Stomach (tissue), 9 donors: ENCODE results near the gene MBOAT2. TPM values are rescaled to one million over a fixed set of nuclear protein-coding genes. Genes with fewer than 3 reads are reported as not detected.
"Not testable (repeated sequence)": the region's sequence is repeated elsewhere in the genome, so short reads cannot be mapped to it uniquely, and the experiment has no call there.

Source experiments
- DNase-seq, 2 donors: peaks; one replicate each; pipeline versions ENCODE4 v3.0.0 to v3.0.0-alpha.2; 2013 to 2019
- H3K27ac ChIP-seq, 5 donors: fragments of 200-600 bp in 4 of 5; sonication (generic) in 4 of 5; one replicate each; pipeline ENCODE4 v1.5.1; 2013 to 2019; ENCODE audit warnings: mild to moderate bottlenecking in 1 of 5, moderate library complexity in 1 of 5
- H3K27me3 ChIP-seq, 3 donors: fragments of 200-600 bp; sonication (generic); one replicate each; pipeline ENCODE4 v1.5.1; 2017 to 2019; ENCODE audit warnings: mixed run types in 1 of 3
- H3K36me3 ChIP-seq, 4 donors: fragments of 200-600 bp; sonication (generic); 1 replicate in 3 of 4; 2 replicates in 1 of 4; pipeline ENCODE4 v1.5.1; 2016 to 2019
- H3K4me1 ChIP-seq, 4 donors: fragments of 200-600 bp; sonication (generic); one replicate each; pipeline ENCODE4 v1.5.1; 2016 to 2019
- H3K4me3 ChIP-seq, 4 donors: fragments of 200-600 bp; sonication (generic) in 3 of 4; one replicate each; pipeline ENCODE4 v1.5.1; 2016 to 2019; ENCODE audit warnings: mild to moderate bottlenecking in 1 of 4
- H3K9me3 ChIP-seq, 4 donors: fragments of 200-600 bp; sonication (generic); one replicate each; pipeline ENCODE4 v1.5.1; 2016 to 2019
- CTCF ChIP-seq, 7 experiments: fragments of 450-650 bp in 4 of 7; fragments of 200-600 bp in 3 of 7; sonication (generic) in 3 of 7; IDR thresholded peaks; one replicate each; pipeline ENCODE4 v1.5.1; 2016 to 2019; ENCODE audit warnings: antibody characterized with exemption in 7 of 7, control low read depth in 2 of 7, mild to moderate bottlenecking in 1 of 7
- EP300 ChIP-seq: sonication (generic); formaldehyde crosslinking; IDR thresholded peaks from one replicate; pipeline ENCODE4 v1.6.1; 2017; ENCODE audit warnings: antibody characterized with exemption
- POLR2A ChIP-seq, 4 donors: fragments of 450-650 bp; IDR thresholded peaks; one replicate each; pipeline ENCODE4 v1.6.1; 2016; ENCODE audit warnings: antibody characterized with exemption in 4 of 4, control low read depth in 2 of 4, mild to moderate bottlenecking in 1 of 4, moderate library complexity in 1 of 4
- POLR2AphosphoS5 ChIP-seq, 3 donors: sonication (generic); formaldehyde crosslinking; IDR thresholded peaks; one replicate each; pipeline ENCODE4 v1.6.1; 2016; ENCODE audit warnings: antibody characterized with exemption in 3 of 3
- WGBS, 5 donors: extraction: QIAGEN DNeasy Blood & Tissue Kit in 3 of 5; methylation state at CpG; one replicate each; pipeline versions ENCODE4 v1.1.5 to v1.1.7; 2013 to 2018; 5-methylcytosine and 5-hydroxymethylcytosine counted together
- intact Hi-C: fragments of 100-400 bp; cut with DNase I; formaldehyde crosslinking; loops from one replicate; pipeline ENCODE4 v1.15.1; 2023; ENCODE audit warnings: low total_unique reads
- polyA plus RNA-seq, 3 donors: library from polyadenylated mRNA; stranded (reverse); fragments of 200-250 nt; gene quantifications; one replicate each; pipeline ENCODE4 v1.2.3, GENCODE V29; 2013
- total RNA-seq, 5 donors: library from RNA; depleted of rRNA; stranded (reverse); fragments of >200 nt; gene quantifications; one replicate each; pipeline versions ENCODE4 v1.1.0 to v1.2.3, GENCODE V29; 2014 to 2016
- donor health status: healthy with polysubstance abuse.
- donor health status: Bipolar disorder and iron deficiency.
- donor health status: healthy.

MBOAT2 gene
- total and polyA plus RNA-seq, 8 donors = 2.2 to 65.5 (median 12.9) TPM

GRCh38 chr2:9050122-9050809 lies 46.8 kb upstream of the MBOAT2 start:
- WGBS, 5 donors = 44 to 62% (median 54%) methylated on average over 10 of the region's 10 CpGs
- intact Hi-C loops = no loop called here
- no peaks in the 10 kb centered on the region for H3K36me3 ChIP-seq
- H3K27me3 ChIP-seq = no peaks in the 10 kb centered on the region
- H3K9me3 ChIP-seq = no peaks in the 10 kb centered on the region
- TF ChIP-seq EP300 (no peak), CTCF (IDR thresholded peaks at IDR 0.05) (no peak), POLR2A (IDR thresholded peaks at IDR 0.05) (no peak), POLR2AphosphoS5 (IDR thresholded peaks at IDR 0.05) (no peak)
- DNase-seq = no peak
- no peaks in the 10 kb centered on the region for H3K4me1 ChIP-seq
- no peak overlapping the region for H3K4me3 ChIP-seq
- no peak overlapping the region for H3K27ac ChIP-seq

GRCh38 chr2:9045595-9045994 lies 42.1 kb upstream of the MBOAT2 start:
- Histone ChIP-seq H3K9me3 (no peaks in the 10 kb centered on the region), H3K27ac (no peak overlapping the region), H3K4me3 (no peak overlapping the region), H3K27me3 (no peaks in the 10 kb centered on the region), H3K4me1 (no peaks in the 10 kb centered on the region), H3K36me3 (no peaks in the 10 kb centered on the region)
- intact Hi-C loops = no loop called here
- no peak for DNase-seq
- TF ChIP-seq CTCF (IDR thresholded peaks at IDR 0.05) (no peak), POLR2AphosphoS5 (IDR thresholded peaks at IDR 0.05) (no peak), EP300 (no peak), POLR2A (IDR thresholded peaks at IDR 0.05) (no peak)
- WGBS, 5 donors = 80 to 92% (median 83%) methylated on average over 7 of the region's 7 CpGs

GRCh38 chr2:9043491-9043890 lies 40.0 kb upstream of the MBOAT2 start:
- H3K4me1 ChIP-seq, H3K27me3 ChIP-seq, DNase-seq, H3K4me3 ChIP-seq, intact Hi-C loops, H3K36me3 ChIP-seq, H3K27ac ChIP-seq, H3K9me3 ChIP-seq: not testable (repeated sequence)
- 72 to 100% (median 89%) methylated on average over 1 to 2 of the region's 2 CpGs for WGBS, 5 donors

- WGBS, 5 donors = 0 to 96% (median 37%) methylated on average over 1 of the region's 1 CpG
These were observed 33.7 kb upstream of the MBOAT2 start for GRCh38 chr2:9037166-9037565.

GRCh38 chr2:9033385-9034168 lies 30.1 kb upstream of the MBOAT2 start:
- DNase-seq = peak in 1 of 2 donors; percentile 35
- H3K4me3 ChIP-seq = no peak overlapping the region
- no peaks in the 10 kb centered on the region for H3K27me3 ChIP-seq
- TF ChIP-seq POLR2A (IDR thresholded peaks at IDR 0.05) (no peak), EP300 (no peak), POLR2AphosphoS5 (IDR thresholded peaks at IDR 0.05) (no peak), CTCF (IDR thresholded peaks at IDR 0.05) (no peak)
- WGBS, 5 donors = 57 to 67% (median 64%) methylated on average over 7 of the region's 7 CpGs
- intact Hi-C loops = no loop called here
- H3K36me3 ChIP-seq = no peaks in the 10 kb centered on the region
- peaks cover 0 to 18% (median 7%) of the 10 kb centered on the region in 4 donors for H3K4me1 ChIP-seq
- peaks cover 0 to 10% (median 5%) of the 10 kb centered on the region in 4 donors for H3K9me3 ChIP-seq
- no peak overlapping the region for H3K27ac ChIP-seq

More at GRCh38 chr2:9037166-9037565, 33.7 kb upstream of the MBOAT2 start:
- Histone ChIP-seq H3K27ac (no peak overlapping the region), H3K4me1 (peaks cover 0 to 15% (median 3%) of the 10 kb centered on the region in 4 donors), H3K27me3 (no peaks in the 10 kb centered on the region), H3K36me3 (no peaks in the 10 kb centered on the region), H3K9me3 (peaks cover 0 to 10% (median 6%) of the 10 kb centered on the region in 4 donors), H3K4me3 (no peak overlapping the region)
- intact Hi-C loops = no loop called here
- TF ChIP-seq POLR2A (IDR thresholded peaks at IDR 0.05) = no peak
- TF ChIP-seq POLR2AphosphoS5 (IDR thresholded peaks at IDR 0.05) = no peak
- no peak for DNase-seq
